ENCODE data around the gene RNF5.
"Not testable (repeated sequence)": the region's sequence is repeated elsewhere in the genome, so short reads cannot be mapped to it uniquely, and the experiment has no call there.

The RNF5 gene

GRCh38 chr6:32210191-32210601 is 32.0 kb downstream of the RNF5 start:
- no peak for DNase-seq (ENCODE audit: low read depth)

- DNase-seq (ENCODE audit: low read depth): not testable (repeated sequence)
Measured at GRCh38 chr6:32211432-32211831, 33.2 kb downstream of the RNF5 start.

- DNase-seq (ENCODE audit: low read depth): no peak
Measured at GRCh38 chr6:32212076-32212760, 34.0 kb downstream of the RNF5 start.

GRCh38 chr6:32213649-32214048 is 35.4 kb downstream of the RNF5 start:
- no peak for DNase-seq (ENCODE audit: low read depth)

- no peak for DNase-seq (ENCODE audit: low read depth)
Measured at GRCh38 chr6:32214126-32214525, 35.9 kb downstream of the RNF5 start.

GRCh38 chr6:32215617-32216016 is 37.4 kb downstream of the RNF5 start:
- DNase-seq (ENCODE audit: low read depth): no peak

- DNase-seq (ENCODE audit: low read depth): no peak
Measured at GRCh38 chr6:32216285-32216684, 38.1 kb downstream of the RNF5 start.

- no peak for DNase-seq (ENCODE audit: low read depth)
Measured at GRCh38 chr6:32216998-32217397, 38.8 kb downstream of the RNF5 start.

- DNase-seq (ENCODE audit: low read depth): no peak
Measured at GRCh38 chr6:32218167-32218566, 40.0 kb downstream of the RNF5 start.

GRCh38 chr6:32220021-32220420 is 41.8 kb downstream of the RNF5 start:
- DNase-seq (ENCODE audit: low read depth): no peak

- no peak for DNase-seq (ENCODE audit: low read depth)
Measured at GRCh38 chr6:32222333-32223230, 44.4 kb downstream of the RNF5 start.

GRCh38 chr6:32223258-32224235 is 45.3 kb downstream of the RNF5 start, which contains the start of gene NOTCH4:
TSS of gene NOTCH4 (minus strand) at chr6:32224067. CDS start at chr6:32223928, 139 bp downstream.
- DNase-seq (ENCODE audit: low read depth): no peak

GRCh38 chr6:32224696-32225095 is 46.5 kb downstream of the RNF5 start:
- DNase-seq (ENCODE audit: low read depth): no peak

- DNase-seq (ENCODE audit: low read depth): no peak
Measured at GRCh38 chr6:32226434-32226833, 48.2 kb downstream of the RNF5 start.

Data from HS-5 (cell line).